K562 (cell line): Measurements from ENCODE around the gene GCNT3.

ENCODE experiments used
- CBX5 ChIP-seq: IDR thresholded peaks from 2 replicates; pipeline ENCODE4 v1.6.1; 2014; ENCODE audit warnings: low read depth, borderline replicate concordance
- KAT8 ChIP-seq: fragments of 450-650 bp; IDR thresholded peaks from 2 replicates; pipeline ENCODE4 v1.6.1; 2016; ENCODE audit warnings: low read depth, mild to moderate bottlenecking
- LEF1 ChIP-seq: fragments of 450-650 bp; IDR thresholded peaks from 2 replicates; pipeline ENCODE4 v1.6.1; 2016; ENCODE audit warnings: mild to moderate bottlenecking
- NFXL1 ChIP-seq: fragments of 450-650 bp; formaldehyde crosslinking; IDR thresholded peaks from 2 replicates; pipeline ENCODE4 v1.4.0; 2021; ENCODE audit warnings: mild to moderate bottlenecking
- ZNF184 ChIP-seq: sonication (generic); formaldehyde crosslinking; IDR thresholded peaks from 2 replicates; pipeline ENCODE4 v1.5.0; 2020; ENCODE audit warnings: missing genetic modification reagents
- ZNF274 ChIP-seq: IDR thresholded peaks from 2 replicates; pipeline ENCODE4 v1.6.1; 2011; ENCODE audit warnings: low read depth, mild to moderate bottlenecking, low read length, moderate library complexity, borderline replicate concordance
- TF ChIP-seq, protein P1 (sequence below): sonication (generic); formaldehyde crosslinking; IDR thresholded peaks from 2 replicates; pipeline ENCODE4 v1.8.0; 2022; ENCODE audit warnings: mild to moderate bottlenecking, low read depth, missing genetic modification reagents

DNA sequence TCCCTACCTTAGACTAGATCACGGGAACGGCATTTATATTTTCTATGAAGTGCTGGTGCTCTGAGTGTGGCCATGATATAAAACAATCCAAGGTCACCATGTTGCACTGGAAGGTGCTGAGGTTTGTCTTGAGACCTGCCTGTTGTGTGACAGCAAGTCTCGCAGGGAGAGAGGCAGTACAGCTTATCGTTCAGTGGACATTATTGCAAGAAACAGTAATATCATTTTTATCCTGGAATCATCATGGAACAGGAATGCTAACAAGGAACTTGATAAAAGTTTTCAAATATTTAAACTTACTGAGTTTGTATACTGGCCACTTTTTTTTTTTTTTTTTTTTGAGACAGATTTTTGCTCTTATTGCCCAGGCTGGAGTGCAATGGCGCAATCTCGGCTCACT lies 40.0 kb upstream of the GCNT3 start:
- TF ChIP-seq CBX5 (no peak), ZNF184 (no peak), ZNF274 (no peak), NFXL1 (CRISPR knock-in tag) (no peak), LEF1 (no peak), KAT8 (no peak)
- TF ChIP-seq, protein P1, sequence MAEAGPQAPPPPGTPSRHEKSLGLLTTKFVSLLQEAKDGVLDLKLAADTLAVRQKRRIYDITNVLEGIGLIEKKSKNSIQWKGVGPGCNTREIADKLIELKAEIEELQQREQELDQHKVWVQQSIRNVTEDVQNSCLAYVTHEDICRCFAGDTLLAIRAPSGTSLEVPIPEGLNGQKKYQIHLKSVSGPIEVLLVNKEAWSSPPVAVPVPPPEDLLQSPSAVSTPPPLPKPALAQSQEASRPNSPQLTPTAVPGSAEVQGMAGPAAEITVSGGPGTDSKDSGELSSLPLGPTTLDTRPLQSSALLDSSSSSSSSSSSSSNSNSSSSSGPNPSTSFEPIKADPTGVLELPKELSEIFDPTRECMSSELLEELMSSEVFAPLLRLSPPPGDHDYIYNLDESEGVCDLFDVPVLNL: no peak
